K562 (cell line): ENCODE measurements around the gene EVI5L. TPM values are rescaled to one million over a fixed set of nuclear protein-coding genes. Genes with fewer than 3 reads are reported as not detected.

Experiments used
- CTBP1 ChIP-seq: fragments of 450-650 bp; IDR thresholded peaks from 2 replicates; pipeline ENCODE4 v1.6.1; 2016; ENCODE audit warnings: borderline replicate concordance
- DEAF1 ChIP-seq: fragments of 450-650 bp; formaldehyde crosslinking; IDR thresholded peaks from 2 replicates; pipeline ENCODE4 v1.4.0; 2020; ENCODE audit warnings: mild to moderate bottlenecking, moderate library complexity
- HNRNPH1 ChIP-seq: fragments of 200-400 bp; formaldehyde crosslinking; optimal IDR thresholded peaks from 2 replicates; pipeline ENCODE3; 2017; ENCODE audit warnings: low read depth, mild to moderate bottlenecking, low read length, moderate library complexity
- KHSRP ChIP-seq: fragments of 450-650 bp; IDR thresholded peaks from 2 replicates; pipeline ENCODE4 v1.6.1; 2017
- KLF13 ChIP-seq: fragments of 450-650 bp; IDR thresholded peaks from 2 replicates; pipeline ENCODE4 v1.6.1; 2016; ENCODE audit warnings: missing genetic modification characterization, low read depth, mild to moderate bottlenecking, missing compliant biosample characterization, moderate library complexity, borderline replicate concordance
- PCBP1 ChIP-seq: fragments of 200-400 bp; formaldehyde crosslinking; IDR thresholded peaks from 2 replicates; pipeline ENCODE4 v1.6.1; 2018; ENCODE audit warnings: mild to moderate bottlenecking, low read depth, low read length; ENCODE audit not compliant: poor library complexity, severe bottlenecking
- PKNOX1 ChIP-seq: fragments of 450-650 bp; IDR thresholded peaks from 2 replicates; pipeline ENCODE4 v1.6.1; 2016
- RBM17 ChIP-seq: fragments of 200-400 bp; formaldehyde crosslinking; IDR thresholded peaks from 2 replicates; pipeline ENCODE4 v1.6.1; 2017; ENCODE audit warnings: low read depth, mild to moderate bottlenecking, low read length, borderline replicate concordance
- RREB1 ChIP-seq: fragments of 250-450 bp; sonication (Bioruptor Pico); IDR thresholded peaks from 2 replicates; pipeline ENCODE4 v1.4.0; 2020
- TBP ChIP-seq: optimal IDR thresholded peaks from 2 replicates; pipeline ENCODE3; 2011; ENCODE audit warnings: low read depth, low read length, improper control_type of control experiment
- ZFPM2 ChIP-seq: fragments of 250-450 bp; sonication (Bioruptor Pico); IDR thresholded peaks from 2 replicates; pipeline ENCODE4 v1.5.1; 2022; ENCODE audit warnings: mild to moderate bottlenecking
- ZKSCAN8 ChIP-seq: fragments of 200-800 bp; sonication (Bioruptor generic); IDR thresholded peaks from 2 replicates; pipeline ENCODE4 v1.6.1; 2016; ENCODE audit warnings: missing genetic modification characterization, missing compliant biosample characterization
- polyA plus RNA-seq, 8 experiments: library from polyadenylated mRNA; depleted of rRNA in 4 of 8; stranded (reverse) in 5 of 8; unstranded in 3 of 8; fragments of >200 nt; fragmentation: Nextera tagmentation in 2 of 8; fragmentation: Illumina TruSeq in 1 of 8; extraction: Ambion mirVana in 2 of 8; extraction: Trizol in 1 of 8; gene quantifications; 2 replicates each; pipeline versions ENCODE4 v1.2.1 to v1.2.3, GENCODE V29; 2011 to 2014; ENCODE audit warnings: inconsistent platforms in 1 of 8, missing spikeins in 1 of 8
- total RNA-seq, 7 experiments: library from RNA; depleted of rRNA in 6 of 7; stranded (reverse); fragments of >200 nt in 6 of 7; fragmentation: Illumina TruSeq in 2 of 7; extraction: Trizol in 2 of 7; gene quantifications; 2 replicates each; pipeline versions ENCODE4 v1.2.1 to v1.2.3, GENCODE V29; 2011 to 2021; ENCODE audit warnings: low replicate concordance in 1 of 7
- TF ChIP-seq, protein P1 (sequence below): IDR thresholded peaks from 3 replicates; pipeline ENCODE4 v1.6.1; 2011; ENCODE audit warnings: borderline replicate concordance, mild to moderate bottlenecking, moderate library complexity; ENCODE audit not compliant: insufficient read length; ENCODE audit errors: extremely low read depth

Gene EVI5L
- total and polyA plus RNA-seq, 9 of the 15 experiments (the other 6 are each of a cell fraction or from before 2014, with no cell fraction given) = 0.69 to 1.8 (median 1.2) TPM; not detected in 2

DNA sequence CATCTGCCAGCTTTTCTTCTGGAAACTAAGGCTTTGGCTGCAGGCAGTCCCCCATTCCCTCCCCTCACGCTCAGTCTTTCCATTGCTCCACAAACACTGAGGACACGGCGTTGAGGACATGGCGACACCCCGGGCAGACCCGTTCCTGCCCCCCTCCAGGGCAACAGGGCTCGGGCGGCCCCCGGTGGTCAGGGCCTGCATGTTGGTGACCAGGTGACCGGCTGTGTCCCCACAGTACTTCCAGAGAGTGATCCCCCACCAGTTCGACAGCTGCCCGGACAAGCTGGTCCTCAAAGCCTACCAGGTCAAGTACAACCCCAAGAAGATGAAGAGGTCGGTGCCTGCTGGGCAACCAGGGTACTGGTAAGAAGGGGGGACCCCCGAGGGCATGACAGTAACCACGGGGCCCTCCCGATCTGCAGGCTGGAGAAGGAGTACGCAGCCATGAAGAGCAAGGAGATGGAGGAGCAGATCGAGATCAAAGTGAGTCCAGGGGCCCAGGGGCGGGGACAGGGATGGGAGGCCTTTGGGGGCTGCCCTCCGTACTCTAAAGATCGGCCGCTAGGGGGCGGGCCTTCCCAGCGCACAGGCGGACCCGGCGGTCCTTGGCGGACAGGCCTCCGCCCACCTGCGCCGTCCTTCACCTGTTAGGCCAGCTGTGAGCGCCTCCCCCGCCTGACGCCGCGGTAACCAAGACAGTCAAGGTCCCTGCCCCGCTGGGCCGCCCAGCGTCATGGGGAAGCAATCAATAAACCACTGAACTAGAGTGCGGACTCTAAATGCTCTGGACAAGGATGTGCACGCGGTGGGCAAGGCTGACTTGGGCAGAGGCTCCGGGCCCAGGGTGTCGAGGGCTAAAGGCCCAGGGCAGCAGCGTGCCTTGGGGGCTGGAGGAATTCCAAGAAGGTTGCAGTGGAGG lies 23.1 kb downstream of the EVI5L start (continued):
- peak; percentile 50; the same call in 1 of the 2 replicates for TF ChIP-seq PKNOX1
- no peak for TF ChIP-seq TBP
- no peak for TF ChIP-seq DEAF1 (CRISPR knock-in tag)
- no peak for TF ChIP-seq RREB1 (CRISPR knock-in tag)
- TF ChIP-seq, protein P1, sequence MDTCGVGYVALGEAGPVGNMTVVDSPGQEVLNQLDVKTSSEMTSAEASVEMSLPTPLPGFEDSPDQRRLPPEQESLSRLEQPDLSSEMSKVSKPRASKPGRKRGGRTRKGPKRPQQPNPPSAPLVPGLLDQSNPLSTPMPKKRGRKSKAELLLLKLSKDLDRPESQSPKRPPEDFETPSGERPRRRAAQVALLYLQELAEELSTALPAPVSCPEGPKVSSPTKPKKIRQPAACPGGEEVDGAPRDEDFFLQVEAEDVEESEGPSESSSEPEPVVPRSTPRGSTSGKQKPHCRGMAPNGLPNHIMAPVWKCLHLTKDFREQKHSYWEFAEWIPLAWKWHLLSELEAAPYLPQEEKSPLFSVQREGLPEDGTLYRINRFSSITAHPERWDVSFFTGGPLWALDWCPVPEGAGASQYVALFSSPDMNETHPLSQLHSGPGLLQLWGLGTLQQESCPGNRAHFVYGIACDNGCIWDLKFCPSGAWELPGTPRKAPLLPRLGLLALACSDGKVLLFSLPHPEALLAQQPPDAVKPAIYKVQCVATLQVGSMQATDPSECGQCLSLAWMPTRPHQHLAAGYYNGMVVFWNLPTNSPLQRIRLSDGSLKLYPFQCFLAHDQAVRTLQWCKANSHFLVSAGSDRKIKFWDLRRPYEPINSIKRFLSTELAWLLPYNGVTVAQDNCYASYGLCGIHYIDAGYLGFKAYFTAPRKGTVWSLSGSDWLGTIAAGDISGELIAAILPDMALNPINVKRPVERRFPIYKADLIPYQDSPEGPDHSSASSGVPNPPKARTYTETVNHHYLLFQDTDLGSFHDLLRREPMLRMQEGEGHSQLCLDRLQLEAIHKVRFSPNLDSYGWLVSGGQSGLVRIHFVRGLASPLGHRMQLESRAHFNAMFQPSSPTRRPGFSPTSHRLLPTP = no peak
- peak; percentile 90 for TF ChIP-seq KLF13 (tag)
- TF ChIP-seq ZFPM2 (CRISPR knock-in tag) = no peak
- TF ChIP-seq ZKSCAN8 (CRISPR knock-in tag) = no peak
- TF ChIP-seq RBM17 = no peak
- TF ChIP-seq CTBP1 = peak; percentile 96
- no peak for TF ChIP-seq HNRNPH1
- no peak for TF ChIP-seq KHSRP
- peak; percentile 43 for TF ChIP-seq PCBP1
